ENCODE results near the gene OR2D2.
A peak's percentile ranks its signal among the peaks of the same experiment; 100 is the strongest.
"Not testable (repeated sequence)": the region's sequence is repeated elsewhere in the genome, so short reads cannot be mapped to it uniquely, and the experiment has no call there.

OR2D2 gene, protein sequence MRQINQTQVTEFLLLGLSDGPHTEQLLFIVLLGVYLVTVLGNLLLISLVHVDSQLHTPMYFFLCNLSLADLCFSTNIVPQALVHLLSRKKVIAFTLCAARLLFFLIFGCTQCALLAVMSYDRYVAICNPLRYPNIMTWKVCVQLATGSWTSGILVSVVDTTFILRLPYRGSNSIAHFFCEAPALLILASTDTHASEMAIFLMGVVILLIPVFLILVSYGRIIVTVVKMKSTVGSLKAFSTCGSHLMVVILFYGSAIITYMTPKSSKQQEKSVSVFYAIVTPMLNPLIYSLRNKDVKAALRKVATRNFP

DNA sequence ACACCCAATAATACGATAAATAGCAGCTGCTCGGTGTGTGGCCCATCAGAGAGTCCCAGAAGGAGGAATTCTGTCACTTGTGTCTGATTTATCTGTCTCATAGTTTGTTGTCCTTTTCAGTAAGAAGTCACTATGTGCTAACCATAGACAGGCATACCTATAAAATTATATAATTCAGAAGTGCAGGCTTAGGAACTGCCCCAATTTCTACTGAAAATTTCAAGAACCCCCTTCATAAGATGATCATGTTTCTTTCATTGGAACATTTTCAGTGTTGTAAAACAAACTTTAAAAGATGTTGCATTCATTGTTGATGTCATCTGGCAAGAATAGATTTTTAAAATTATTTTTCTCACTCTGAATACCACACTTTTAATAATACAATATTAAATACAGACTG lies at the start of gene OR2D2:
Gene OR2D2 (minus strand): TSS at position 101 of the 400 bp plus-strand sequence. CDS start 0 bp downstream, at position 101.
- no peak for DNase-seq

DNA sequence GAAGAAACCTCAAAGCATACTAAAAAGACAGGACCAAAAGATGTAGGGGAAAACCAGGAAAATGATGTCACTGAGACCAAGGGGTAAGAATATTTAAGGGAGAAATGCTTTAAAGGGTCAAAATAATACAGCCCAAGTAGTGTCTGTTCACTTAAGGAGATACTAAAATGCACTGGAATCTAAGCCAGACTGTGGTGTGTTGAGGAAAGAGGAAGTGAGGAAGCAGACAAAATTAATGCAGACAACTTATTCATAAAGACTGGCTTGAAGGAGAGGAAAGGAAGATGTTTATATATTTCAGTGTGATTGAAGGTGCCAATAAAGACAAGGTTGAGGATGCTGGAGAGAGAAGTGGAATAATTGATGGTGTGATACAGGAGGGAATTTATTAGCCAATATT lies 49.7 kb upstream of the OR2D2 start:
- no peak for DNase-seq

- DNase-seq, result no peak
These were observed 39.8 kb upstream of the OR2D2 start for GRCh38 chr11:6932145-6932544.

- no peak for DNase-seq
These were observed 38.9 kb upstream of the OR2D2 start for GRCh38 chr11:6931146-6931713.

DNA sequence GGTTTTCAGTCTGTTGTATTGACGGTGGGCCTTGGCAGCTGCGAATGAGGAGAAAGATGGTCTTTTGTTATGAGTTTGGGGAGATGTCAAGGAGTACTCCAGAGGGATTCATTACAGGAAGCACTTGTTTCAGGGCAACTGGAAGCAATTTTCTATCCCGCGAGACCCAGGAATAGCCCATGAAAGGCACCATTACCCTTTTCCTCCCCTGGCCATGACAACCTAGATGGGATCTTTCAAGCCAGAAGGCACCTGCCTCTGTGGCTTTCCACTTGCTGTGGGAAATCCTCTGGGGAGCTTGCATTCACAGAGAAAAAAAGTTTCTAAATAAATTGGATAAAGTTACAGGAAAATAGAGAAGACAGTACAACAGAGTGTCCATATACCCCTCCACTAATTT lies 36.6 kb upstream of the OR2D2 start:
- no peak for DNase-seq

- peak; percentile 25 for DNase-seq
These were observed 34.8 kb upstream of the OR2D2 start for GRCh38 chr11:6927030-6927617.

DNA sequence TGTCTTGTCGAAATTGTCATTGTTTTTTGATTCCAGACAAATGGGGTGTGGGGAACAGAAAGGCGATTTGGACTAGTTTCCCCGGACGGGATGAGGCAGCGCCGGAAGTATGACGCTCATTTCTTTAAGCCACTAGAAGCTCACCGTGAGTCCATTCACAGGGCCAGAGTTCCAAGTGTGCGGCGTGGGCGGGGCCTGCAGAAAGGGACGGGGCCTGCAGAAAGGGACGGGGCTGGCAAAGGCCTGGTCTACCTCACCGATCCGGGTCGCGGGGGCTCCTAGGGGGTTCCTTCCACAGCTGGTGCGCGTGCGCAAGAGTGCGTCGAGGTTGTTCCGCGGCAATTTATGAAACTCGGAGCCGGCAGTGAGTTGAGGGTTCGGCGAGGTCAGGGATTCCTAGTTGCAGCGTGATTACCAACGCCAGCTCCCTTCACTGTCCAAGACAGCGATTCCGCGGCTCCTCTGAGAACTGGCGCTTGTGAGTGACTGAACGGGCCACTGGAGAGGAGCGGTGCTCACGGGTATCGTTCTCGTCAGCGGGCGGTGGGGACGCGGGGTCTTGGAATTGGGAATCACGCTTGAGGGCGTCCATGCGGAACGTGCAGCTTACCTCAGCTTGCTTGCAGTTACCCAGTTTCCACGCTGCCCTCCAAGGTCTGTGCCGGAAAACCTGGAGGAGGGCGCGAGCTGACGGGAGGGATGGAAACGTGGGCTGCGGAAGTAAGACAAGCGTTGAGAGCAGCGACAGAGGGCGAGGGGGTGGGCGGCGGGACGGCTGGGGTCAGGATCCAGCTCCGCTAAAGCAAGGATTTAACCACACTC lies 34.1 kb upstream of the OR2D2 start, which contains the start of gene ZNF215:
Gene ZNF215 (plus strand): TSS at position 219 of the 822 bp plus-strand sequence. CDS start 5,847 bp downstream, outside the sequence.
- DNase-seq, result peak; percentile 87

DNA sequence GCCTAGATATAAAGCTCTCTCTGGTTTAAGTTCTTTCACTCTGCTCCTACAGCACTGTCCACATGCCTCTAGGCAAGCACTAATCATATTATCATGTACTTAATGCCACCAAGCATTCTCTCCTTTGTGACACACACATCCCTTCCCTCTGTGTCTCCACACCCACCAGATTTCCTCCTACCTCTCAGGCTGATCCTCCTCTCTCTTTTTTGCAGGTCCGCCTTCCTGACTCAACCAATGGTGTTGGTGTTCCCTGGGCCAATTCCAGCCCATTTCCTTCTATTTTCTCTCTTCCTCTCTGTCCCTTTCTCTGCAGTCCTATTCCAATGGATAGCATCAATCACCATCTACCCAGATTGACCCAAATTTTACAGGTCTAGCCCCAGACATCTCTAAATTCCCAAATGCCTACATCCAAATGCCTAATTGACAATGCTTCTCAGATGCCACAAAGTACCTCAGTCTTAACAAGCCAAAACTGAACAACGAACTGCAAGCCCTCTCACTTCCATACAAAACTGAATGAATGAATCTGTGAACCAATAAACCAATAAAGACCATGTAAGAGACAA lies 33.4 kb upstream of the OR2D2 start:
- peak; percentile 36 for DNase-seq

DNA sequence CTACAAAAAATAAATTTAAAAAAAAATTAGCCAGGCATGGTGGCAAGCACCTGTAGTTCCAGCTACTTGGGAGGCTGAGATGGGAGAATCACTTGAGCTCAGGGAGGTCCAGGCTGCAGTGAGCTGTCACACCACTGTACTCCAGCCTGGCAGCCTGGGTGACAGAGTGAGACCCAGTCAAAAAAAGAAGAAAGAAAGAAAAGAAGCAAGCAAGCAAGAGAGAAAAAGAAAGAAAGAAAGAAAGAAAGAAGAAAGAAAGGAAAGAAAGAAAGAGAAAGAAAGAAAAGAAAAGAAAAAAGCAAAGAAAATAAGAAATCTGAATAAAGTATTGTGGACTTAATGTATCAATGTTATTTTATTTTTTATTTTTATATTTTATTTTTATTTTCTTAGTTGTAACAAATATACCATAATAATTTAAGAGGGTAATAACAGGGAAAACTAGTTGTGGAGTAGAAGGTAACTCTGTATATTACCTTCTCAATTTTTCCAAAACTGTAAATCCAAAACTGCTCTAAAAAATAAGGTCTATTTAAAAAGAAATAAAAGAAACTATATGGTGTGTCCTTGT lies 32.8 kb upstream of the OR2D2 start:
- DNase-seq, result no peak

DNA sequence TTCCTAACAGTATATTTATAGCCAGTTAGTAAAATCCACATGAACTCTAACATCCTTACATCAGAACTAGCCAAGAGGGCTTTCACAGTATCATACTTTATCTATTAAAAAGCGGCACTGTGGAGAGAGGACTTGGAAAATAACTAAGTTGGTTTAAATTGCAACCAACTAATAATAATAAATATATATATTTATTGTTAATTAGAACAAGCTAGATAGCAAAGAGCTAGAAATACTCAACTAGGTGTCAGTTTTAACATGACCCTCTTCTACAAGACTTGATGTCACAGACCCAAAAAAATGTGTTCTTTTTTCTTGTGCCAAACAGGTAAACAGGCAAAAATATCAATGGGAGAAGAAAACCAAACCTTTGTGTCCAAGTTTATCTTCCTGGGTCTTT lies 28.4 kb upstream of the OR2D2 start, which contains the start of gene OR2D3:
Gene OR2D3 (plus strand): TSS at position 301 of the 400 bp plus-strand sequence. CDS start 0 bp downstream, at position 301.
- DNase-seq, result no peak

- no peak for DNase-seq
These were observed 27.4 kb upstream of the OR2D2 start for GRCh38 chr11:6919698-6920097.

DNA sequence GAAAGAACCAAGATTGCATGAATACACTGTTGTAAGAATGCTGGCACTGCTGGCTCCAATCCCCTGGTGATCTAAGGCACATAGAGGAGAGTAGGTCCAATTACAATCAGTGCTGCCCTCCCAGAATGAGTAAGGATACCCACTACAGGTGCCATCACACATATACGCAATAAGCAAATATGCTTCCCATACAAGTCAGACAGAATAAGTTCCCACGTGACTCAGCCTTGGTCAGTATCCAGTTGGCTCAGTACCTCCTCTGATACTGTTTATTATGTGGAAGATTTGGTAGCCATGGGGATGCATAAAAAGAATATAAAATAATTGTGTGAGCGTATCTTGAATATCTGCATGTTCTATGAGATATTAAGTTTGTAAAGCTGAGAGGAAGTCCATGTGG lies 19.6 kb upstream of the OR2D2 start:
- DNase-seq, result no peak

- DNase-seq, result no peak
These were observed 19.1 kb upstream of the OR2D2 start for GRCh38 chr11:6911378-6911777.

GRCh38 chr11:6904804-6905203 lies 12.5 kb upstream of the OR2D2 start:
- DNase-seq, result not testable (repeated sequence)

DNA sequence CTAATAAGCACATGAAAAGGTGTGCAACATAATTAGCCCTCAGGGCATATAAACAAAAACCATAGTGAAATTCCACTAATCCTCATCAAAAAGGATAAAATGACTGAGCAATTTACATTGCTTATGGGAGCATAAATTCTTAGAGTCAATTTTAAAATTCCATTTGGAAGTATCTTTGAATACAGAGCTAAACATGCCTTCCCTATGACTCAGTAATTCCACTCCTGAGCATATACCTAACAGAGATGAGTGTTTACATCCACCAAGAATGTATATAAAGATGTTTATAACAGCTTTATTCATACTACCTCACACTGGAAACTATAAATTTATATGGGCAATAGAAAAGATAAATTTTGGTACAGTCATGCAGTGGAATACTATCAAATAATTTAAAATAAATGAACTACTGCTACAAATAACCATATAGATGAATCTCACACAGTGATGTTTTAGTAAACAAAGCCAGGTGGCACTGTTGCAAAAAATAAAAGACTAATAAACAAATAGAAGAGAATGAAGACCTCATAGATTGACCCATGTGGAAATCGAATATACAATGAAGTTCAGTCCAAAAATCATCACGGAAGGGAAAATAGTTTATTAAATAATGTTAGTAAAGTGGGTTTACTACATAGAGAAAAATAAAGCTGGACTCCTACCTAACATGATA lies 8.2 kb upstream of the OR2D2 start:
- DNase-seq, result no peak

DNA sequence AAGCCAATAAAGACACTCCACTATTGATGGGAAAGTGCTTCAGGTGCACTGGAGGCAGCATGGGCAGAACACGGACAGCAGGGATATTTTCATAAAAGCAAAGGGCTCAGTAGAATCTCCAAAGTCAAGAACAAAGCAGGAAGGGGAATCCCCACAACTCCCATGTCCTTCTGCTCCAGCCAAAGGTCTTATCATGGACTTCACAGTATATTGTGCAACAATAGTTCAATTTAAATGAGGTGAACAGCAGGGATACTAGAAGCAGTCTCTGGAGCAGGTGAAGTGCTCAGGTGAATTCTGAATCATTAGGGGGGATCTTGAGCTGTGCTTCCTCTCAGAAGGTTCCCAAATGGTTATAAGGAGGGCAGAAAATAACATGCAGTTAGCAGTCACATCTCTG lies 6.6 kb upstream of the OR2D2 start:
- DNase-seq, result no peak

DNA sequence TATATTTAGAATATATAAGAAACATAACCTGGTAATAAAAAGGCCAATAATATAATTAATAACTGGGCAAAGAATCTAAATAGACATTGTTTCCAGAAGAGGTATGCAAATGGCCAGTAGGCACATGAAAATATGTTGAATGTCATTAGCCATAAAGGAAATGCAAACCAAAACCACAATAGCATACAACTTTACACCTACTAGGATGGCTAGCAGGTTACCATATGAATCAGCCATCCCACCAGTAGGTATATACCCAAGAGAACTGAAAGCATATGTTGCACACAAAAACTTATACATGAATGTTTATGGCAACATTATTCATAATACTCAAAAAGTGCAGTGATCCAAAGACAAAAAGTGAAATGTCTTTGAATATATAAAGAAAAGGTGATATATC lies 2.7 kb upstream of the OR2D2 start:
- no peak for DNase-seq

DNA sequence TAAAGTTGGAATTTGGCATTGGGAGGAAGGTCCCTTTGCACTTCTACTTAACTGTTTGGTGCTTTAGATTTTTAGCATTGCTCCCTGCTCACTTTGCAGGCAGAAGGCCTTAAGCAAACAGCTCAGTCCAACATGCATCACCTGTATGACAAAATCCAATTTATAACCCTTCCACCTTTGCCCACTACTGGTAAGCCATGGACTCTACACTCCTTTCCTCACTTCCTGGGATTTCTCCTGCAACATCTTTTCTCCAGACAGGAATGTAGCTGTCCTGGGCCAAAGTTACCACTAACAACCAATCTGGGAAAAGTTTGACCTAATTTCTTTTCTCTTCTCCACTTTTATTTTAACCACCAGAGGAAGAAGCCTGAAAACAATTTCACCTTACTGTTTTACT lies 1.8 kb upstream of the OR2D2 start:
- no peak for DNase-seq

- no peak for DNase-seq
These were observed 2.5 kb downstream of the OR2D2 start for GRCh38 chr11:6889835-6890234.

DNA sequence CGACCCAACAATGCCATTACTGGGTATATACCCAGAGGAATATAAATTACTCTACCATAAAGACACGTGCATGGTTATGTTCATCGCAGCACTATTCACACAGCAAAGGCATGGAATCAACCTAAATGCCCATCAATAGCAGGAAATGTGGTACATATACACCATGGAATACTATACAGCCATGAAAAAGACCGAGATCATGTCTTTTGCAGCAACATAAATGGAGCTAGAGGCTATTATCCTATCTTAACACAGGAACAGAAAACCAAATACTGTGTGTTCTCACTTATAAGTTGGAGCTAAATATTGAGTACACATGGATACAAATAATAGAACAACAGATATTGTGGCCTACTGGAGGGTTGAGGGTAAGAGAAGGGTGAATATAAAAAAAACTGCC lies 3.5 kb downstream of the OR2D2 start:
- no peak for DNase-seq

GRCh38 chr11:6887711-6888110 lies 4.6 kb downstream of the OR2D2 start:
- DNase-seq, result not testable (repeated sequence)

DNA sequence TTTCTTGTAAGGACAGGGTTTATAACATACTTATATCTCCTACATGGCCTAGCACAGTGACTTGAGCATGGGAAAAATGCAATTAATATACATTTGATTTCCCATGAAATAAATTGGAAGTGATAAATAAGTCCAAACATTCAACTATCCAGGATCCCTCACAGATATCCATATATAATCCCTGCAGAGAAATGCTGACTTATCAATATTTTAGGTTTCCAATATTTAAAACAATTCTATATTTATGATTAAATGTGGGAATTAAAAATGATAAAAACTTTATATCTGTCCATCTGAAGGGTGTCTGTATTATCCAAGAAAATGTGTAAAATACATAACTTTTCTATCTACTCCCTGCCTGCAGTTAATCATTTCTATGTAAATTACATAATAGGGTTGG lies 9.5 kb downstream of the OR2D2 start:
- DNase-seq, result no peak

All from NCI-H510A treated with DMSO at 0.1 percent for 48 hours (cell line).